HG03558 (cell line): ENCODE measurements around the gene POLG2.
"Not testable (repeated sequence)": the region's sequence is repeated elsewhere in the genome, so short reads cannot be mapped to it uniquely, and the experiment has no call there.

Experiments
- ATAC-seq: cut with Tn5 transposase; IDR thresholded peaks from one replicate; pipeline ENCODE4 v1.9.1; 2021; ENCODE audit warnings: moderate number of reproducible peaks; ENCODE audit not compliant: unreplicated experiment; ENCODE audit errors: extremely low read depth

POLG2 gene

DNA sequence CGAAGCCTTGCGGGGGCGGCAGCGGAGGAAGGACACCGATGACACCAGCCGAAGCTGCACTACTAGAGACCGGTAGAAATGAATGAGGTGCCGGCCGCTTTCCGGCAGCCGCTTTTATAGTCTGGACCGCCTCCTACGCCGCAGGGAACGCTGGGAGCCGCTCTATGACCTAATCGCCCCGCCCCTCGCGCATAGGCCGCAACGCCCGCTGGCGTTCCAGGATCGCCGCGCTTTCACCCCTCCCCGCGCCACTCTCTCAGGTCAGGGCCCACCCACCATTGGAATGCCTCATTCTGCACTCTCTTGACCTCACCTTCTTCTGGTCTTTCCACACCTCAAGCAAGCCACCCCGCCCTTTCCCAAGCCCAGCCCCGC, 9.3 kb upstream of the POLG2 start, which contains the start of gene DDX5:
DDX5 (minus strand) TSS at position 89 of the 375 bp plus-strand sequence. CDS start 170 bp downstream, outside the sequence.
- ATAC-seq: peak; percentile 47

DNA sequence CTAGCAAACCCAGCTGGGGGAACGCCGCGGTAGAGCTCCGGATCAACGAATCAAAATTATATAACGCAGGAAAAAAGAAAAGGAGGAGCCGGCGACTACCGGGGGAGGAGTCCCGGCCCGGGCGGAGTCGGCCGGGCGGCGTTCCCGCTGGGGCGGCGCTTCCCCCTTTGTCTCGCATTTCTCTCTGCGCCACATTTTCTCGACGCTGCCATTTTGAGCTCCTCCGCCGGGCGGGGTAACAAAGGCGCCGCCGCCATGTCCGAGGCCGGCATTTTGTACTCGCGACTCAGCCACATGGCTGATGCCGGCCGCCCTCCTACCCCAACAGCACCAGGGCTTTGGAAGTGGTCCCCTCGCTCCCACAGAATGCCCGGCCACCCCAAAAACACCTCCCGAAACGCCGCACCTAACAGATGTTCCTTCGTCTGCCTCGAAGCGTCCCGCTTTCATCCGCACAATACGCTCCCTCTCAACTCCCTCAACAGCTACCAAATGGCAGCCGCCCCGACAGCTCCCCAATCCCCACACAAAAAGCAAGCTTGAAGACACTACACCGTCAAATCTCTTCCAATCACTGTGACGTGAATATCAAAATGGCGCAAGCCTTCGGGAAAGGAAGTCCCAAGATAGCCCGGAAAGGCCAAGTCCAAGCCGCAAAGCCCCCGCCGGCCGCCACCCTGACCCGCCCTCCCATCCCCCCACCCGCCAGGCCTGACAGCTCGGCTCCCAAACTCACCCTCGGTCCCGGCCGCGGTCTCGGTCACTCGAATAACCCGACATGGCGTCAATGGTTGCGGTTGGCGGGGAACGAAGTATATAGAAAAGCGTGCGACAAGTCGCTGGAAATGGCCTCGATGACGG, 8.7 kb upstream of the POLG2 start:
- ATAC-seq: no peak

- ATAC-seq: no peak
Measured at GRCh38 chr17:64504769-64505339, 8.0 kb upstream of the POLG2 start.

GRCh38 chr17:64503821-64504768, 7.2 kb upstream of the POLG2 start:
- ATAC-seq: no peak

DNA sequence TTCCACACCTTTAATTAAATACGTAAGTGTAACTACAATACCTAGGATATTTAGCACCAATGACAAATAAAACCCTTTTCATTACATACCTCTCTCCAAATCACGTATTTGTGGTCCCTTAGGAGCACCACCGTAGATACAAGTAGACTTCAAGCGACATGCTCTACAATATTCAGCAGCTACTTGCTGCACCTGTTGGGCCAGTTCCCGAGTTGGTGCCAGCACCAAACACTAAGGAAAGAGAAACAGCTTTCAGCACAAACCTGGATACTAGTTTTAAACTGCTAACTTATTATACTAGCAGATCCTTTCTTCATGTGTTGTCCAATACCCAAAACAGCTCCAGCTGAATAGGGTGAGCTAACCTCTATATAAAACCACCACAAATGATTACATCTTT, 6.5 kb upstream of the POLG2 start:
- ATAC-seq: no peak

DNA sequence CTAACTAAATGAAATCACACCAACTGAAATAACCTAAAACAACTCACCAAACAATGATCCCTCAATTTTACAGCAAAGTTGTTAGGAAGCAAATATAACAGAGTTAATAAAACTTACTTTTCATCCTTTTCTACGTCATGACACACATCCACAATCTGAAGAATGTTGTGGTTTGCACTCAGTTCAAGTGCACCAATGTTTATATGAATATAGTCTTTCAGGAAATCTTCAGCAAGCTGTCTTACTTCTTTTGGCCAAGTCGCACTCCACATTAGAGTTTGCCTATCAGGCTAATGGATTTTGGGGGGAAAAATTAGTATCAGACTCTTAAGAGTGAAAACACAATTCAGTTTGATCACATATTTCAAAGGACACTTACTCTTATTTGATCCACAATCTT, 6.0 kb upstream of the POLG2 start:
- no peak for ATAC-seq

DNA sequence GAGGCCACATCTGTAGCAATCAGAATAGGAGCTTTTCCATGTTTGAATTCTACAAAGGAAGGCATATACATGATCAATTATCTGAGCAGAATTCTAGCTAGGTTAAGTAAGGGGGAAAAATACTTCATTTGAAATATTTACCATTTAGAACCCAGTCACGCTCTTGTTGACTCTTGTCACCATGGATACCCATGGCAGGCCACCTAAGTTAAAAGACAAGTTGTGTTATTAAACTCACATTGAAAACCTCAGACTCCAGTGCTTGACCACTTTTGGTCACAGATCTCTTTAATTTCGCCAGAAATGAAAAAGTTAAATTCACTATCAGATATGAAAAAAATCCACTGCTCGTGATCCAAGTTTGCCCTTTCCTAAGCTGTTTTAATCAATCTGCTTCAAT, 5.2 kb upstream of the POLG2 start:
- ATAC-seq: no peak

DNA sequence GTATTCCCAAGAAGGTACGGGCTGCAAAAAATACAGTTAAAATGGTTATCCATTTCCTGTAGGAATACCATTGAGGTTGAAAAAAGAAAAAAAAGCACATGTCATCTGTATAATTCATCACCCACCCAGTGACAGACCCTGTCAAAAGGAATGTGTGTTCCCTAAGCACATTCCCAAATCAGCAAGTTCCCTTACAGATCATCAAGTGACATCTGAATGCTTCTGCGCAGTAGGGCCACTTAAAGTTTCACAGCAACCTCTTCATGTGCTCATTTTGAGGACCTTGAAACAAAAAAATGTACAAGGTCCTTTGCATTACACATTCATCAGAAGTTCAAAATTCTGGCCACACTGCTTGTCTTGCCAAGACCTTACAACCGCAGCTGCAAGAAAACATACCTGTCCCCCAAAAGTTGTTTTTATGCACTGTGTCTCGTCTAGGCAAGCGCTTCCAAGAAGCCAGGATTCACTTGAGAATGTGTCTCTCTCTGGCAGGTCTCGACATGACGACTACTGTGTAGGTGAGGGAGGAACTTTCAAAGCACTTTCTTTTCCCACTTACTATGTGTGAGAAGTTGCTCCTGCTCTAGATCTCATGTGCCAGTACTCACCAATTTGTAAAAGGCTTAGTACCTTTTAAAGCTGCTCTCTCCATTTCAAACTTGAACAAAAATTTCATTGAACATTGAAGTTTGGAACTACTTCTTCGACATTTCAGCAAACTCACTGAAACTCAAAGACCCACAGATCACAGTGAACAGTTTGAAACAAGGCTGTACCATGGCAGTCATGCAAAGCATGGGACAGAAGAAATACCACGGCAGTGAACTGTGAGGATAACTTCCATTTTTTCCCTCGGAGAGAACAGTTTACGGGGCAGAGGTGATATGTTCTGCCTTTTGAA, 4.3 kb upstream of the POLG2 start:
- ATAC-seq: no peak

GRCh38 chr17:64500487-64500859, 3.6 kb upstream of the POLG2 start:
- ATAC-seq: no peak

DNA sequence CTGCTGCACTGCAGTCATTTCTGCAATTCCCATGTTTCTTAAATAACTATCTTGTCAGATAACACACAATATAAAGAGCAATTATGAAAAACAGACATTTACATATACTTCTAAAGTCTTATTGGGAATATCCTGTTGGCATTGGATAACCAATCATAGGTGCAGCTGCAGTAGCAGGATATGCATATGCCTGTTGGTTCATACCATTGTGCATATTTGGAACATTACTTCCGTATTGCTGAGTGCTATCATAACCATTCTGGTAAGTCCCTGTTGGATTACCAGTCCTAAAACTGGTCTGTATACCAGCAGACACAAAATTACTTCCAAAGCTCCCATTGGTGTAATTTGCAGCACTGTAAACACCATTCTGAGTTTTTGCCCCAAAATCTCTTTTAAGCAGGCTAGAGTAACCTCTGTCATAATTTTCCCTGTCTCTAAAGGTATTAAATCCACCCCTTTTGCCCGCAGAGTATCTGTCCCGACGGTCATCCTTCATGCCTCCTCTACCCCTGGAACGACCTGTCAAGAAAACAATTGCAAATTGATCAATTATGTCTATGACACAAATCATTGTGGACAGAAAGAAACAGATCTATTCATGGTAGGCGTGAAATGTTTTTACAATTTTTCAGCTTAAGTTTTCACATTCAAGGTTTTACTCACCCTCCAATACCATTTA, 3.1 kb upstream of the POLG2 start:
- ATAC-seq: no peak

- ATAC-seq: no peak
Measured at GRCh38 chr17:64498308-64499203, 1.7 kb upstream of the POLG2 start.

GRCh38 chr17:64497565-64498035, 746 bp upstream of the POLG2 start:
- ATAC-seq: no peak

GRCh38 chr17:64496348-64496785, 487 bp downstream of the POLG2 start:
- ATAC-seq: no peak

- ATAC-seq: not testable (repeated sequence)
Measured at GRCh38 chr17:64495300-64495699, 1.6 kb downstream of the POLG2 start.

DNA sequence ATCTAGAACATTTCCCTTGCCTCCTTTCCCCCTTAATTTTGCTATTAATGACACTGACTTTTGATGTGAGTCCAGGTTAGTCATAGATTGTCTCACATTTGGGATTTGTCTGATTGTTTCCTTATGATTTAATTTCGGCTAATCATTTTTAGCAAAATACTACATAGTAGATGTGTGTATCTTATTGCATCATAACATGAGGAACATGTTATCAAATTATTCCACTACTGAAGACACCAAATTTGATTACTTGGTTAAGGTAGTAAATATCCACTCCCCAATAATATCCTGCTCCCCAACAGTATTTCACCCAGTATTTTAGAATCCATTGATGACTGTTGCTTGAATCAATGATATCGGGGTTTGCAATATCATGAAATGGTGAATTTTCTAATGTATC, 2.7 kb downstream of the POLG2 start:
- ATAC-seq: no peak

GRCh38 chr17:64492481-64493109, 4.3 kb downstream of the POLG2 start:
- ATAC-seq: no peak

GRCh38 chr17:64491994-64492393, 4.9 kb downstream of the POLG2 start:
- no peak for ATAC-seq
